Measurements from ENCODE around the gene ASXL1. TPM values are rescaled to one million over a fixed set of nuclear protein-coding genes. Genes with fewer than 3 reads are reported as not detected.

Gene ASXL1
- total and polyA plus RNA-seq, 10 of the 15 experiments (the other 5 are each of a cell fraction or from before 2014, with no cell fraction given), result 11.0 to 87.6 (median 56.8) TPM

DNA sequence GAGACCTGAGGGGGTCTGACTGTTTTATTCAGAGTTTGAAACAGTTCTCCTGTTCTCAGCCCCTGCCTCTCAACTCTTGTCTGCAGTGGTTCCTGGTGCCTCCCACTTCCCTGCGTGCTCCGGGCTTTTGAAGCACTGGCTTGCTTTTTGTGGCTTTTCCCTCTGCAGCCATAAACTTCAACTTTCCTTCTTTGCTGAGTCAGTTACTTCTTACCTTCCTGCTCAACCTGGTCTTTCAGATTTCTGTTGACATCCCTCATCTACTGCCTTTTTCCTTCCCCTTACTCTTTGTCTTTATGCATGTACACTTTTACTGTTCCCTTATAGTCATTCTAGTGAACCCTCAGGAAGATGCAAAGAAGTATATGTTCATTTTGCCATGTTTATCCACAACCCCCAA, 57.4 kb downstream of the ASXL1 start:
- in situ Hi-C loops (cut with MboI) (no loop called here), intact Hi-C loops (cut with micrococcal nuclease; ENCODE audit: unreplicated experiment) (no loop called here)
- Histone ChIP-seq H3K9ac (ENCODE audit: control insufficient read depth, insufficient read depth, low read length) (no peak overlapping the region), H3K4me3 (no peak overlapping the region), H3K4me1 (ENCODE audit: control insufficient read depth, insufficient read depth, low read length) (peaks cover 20% of the 10 kb centered on the region), H3K79me2 (ENCODE audit: control insufficient read depth, insufficient read depth, low read length) (peaks cover 29% of the 10 kb centered on the region), H3K27me3 (replicated peaks in 1 of 2; ENCODE audit: control insufficient read depth in 2 of 2, insufficient read depth in 2 of 2, low read length in 1 of 2) (no peaks in the 10 kb centered on the region), H4K20me1 (ENCODE audit: control insufficient read depth, insufficient read depth) (no peaks in the 10 kb centered on the region), H3K27ac (ENCODE audit: control insufficient read depth, insufficient read depth) (no peak overlapping the region), H2AFZ (ENCODE audit: control insufficient read depth, low read depth, low read length) (no peak overlapping the region), H3K36me3 (ENCODE audit: control insufficient read depth in 2 of 2, insufficient read depth in 2 of 2, low read length in 1 of 2) (no peaks in the 10 kb centered on the region), H3K4me2 (ENCODE audit: control insufficient read depth, insufficient read depth) (no peak overlapping the region), H3K9me3 (replicated peaks; ENCODE audit: control insufficient read depth, insufficient read depth, low read length) (no peaks in the 10 kb centered on the region)
- RAD21 ChIA-PET (ENCODE audit: unreplicated experiment), result interaction anchor here (0.6 kb wide), 1 partner anchor 1727 kb away, joined by 3 read pairs; no protein-coding TSS in a partner anchor
- 71% methylated on average over 2 of the region's 2 CpGs for WGBS (ENCODE audit: insufficient coverage, insufficient replicate concordance, low lambda C conversion rate, missing lambda C conversion rate)
- FAIRE-seq (no peak), ATAC-seq (no peak), DNase-seq (ENCODE audit: low read depth, low spot score) (no peak)
- POLR2A ChIA-PET, result interaction anchor here (1.8 kb wide), 1 partner anchor 52 kb away, joined by 4 read pairs; no protein-coding TSS in a partner anchor
- CTCF ChIA-PET, result no interaction called here
- TF ChIP-seq RB1 (IDR thresholded peaks at IDR 0.05; ENCODE audit: borderline replicate concordance) (no peak), TBL1XR1 (IDR thresholded peaks at IDR 0.05; ENCODE audit: low read depth, low read length) (no peak)
- SMC1A ChIA-PET (ENCODE audit: uncharacterized antibody, unreplicated experiment), result interaction anchor here (0.6 to 1.7 kb wide), 6 partner anchors 12 to 224 kb away, joined by 3 to 4 read pairs (median 3); no protein-coding TSS in a partner anchor
- no TSS peak for BruUV-seq (replicated peaks)

DNA sequence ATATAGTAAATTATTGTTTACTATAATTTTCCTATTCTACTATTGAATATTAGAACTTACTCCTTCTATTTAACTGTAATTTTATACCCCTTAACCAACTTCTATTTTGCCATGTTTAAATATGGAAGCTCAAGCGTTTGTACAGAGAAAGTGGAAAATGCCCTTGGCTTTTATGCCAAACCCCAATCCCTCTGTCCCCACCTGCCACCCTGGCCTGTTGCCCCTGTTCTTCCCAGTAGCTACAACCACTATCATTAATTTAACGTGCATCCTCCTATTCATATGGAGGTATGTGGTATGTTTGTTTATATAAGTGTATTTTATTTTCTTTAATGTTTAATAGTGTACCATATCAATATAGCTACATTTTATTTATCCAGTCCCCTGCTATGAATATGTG, 58.1 kb downstream of the ASXL1 start:
- ChIA-PET SMC1A (ENCODE audit: uncharacterized antibody, unreplicated experiment) (interaction anchor here (0.8 to 2.6 kb wide), 7 partner anchors 11 to 43 kb away, joined by 3 to 10 read pairs (median 3); no protein-coding TSS in a partner anchor), CTCF (interaction anchor here (0.8 to 1.6 kb wide), 2 partner anchors 36 to 65 kb away, joined by 3 read pairs; no protein-coding TSS in a partner anchor), POLR2A (interaction anchor here (1.8 kb wide), 1 partner anchor 53 kb away, joined by 4 read pairs; no protein-coding TSS in a partner anchor), RAD21 (ENCODE audit: unreplicated experiment) (interaction anchor here (1.1 kb wide), 1 partner anchor 60 kb away, joined by 3 read pairs; no protein-coding TSS in a partner anchor)
- ATAC-seq, result no peak
- H4K20me1 ChIP-seq (ENCODE audit: control insufficient read depth, insufficient read depth), result no peaks in the 10 kb centered on the region
- peaks cover 29% of the 10 kb centered on the region for H3K79me2 ChIP-seq (ENCODE audit: control insufficient read depth, insufficient read depth, low read length)
- 50% methylated on average over 2 of the region's 2 CpGs for WGBS (ENCODE audit: insufficient coverage, insufficient replicate concordance, low lambda C conversion rate, missing lambda C conversion rate)
- no peaks in the 10 kb centered on the region for H3K27me3 ChIP-seq (replicated peaks in 1 of 2; ENCODE audit: control insufficient read depth in 2 of 2, insufficient read depth in 2 of 2, low read length in 1 of 2)
- in situ Hi-C loops (cut with MboI) (no loop called here), intact Hi-C loops (cut with micrococcal nuclease; ENCODE audit: unreplicated experiment) (no loop called here)
- no peaks in the 10 kb centered on the region for H3K9me3 ChIP-seq (replicated peaks; ENCODE audit: control insufficient read depth, insufficient read depth, low read length)
- TF ChIP-seq CHD4 (IDR thresholded peaks at IDR 0.05) (no peak), SP1 (IDR thresholded peaks at IDR 0.05; ENCODE audit: low read depth, low read length) (no peak), IKZF1 (conservative IDR thresholded peaks at IDR 0.05) (no peak), MYB (IDR thresholded peaks at IDR 0.05; ENCODE audit: borderline replicate concordance, low read depth, low read length) (no peak), ZNF207 (IDR thresholded peaks at IDR 0.05; ENCODE audit: borderline replicate concordance) (no peak), HDAC2 (IDR thresholded peaks at IDR 0.05) (no peak), POLR2AphosphoS5 (IDR thresholded peaks at IDR 0.05; ENCODE audit: low read length) (no peak), MYC (IDR thresholded peaks at IDR 0.05; ENCODE audit: insufficient read depth, insufficient read length, insufficient replicate concordance, low read length, severe bottlenecking) (no peak), TBL1XR1 (IDR thresholded peaks at IDR 0.05; ENCODE audit: low read depth, low read length) (no peak), KDM1A (IDR thresholded peaks at IDR 0.05; ENCODE audit: borderline replicate concordance) (no peak), RAD21 (IDR thresholded peaks at IDR 0.05; ENCODE audit: insufficient read depth, low read depth, low read length) (no peak), PAX8 (IDR thresholded peaks at IDR 0.05) (no peak), BRCA1 (IDR thresholded peaks at IDR 0.05; ENCODE audit: low read depth, low read length) (no peak), SUPT20H (IDR thresholded peaks at IDR 0.05; ENCODE audit: borderline replicate concordance, control insufficient read depth, low read depth, low read length) (no peak)
- TF ChIP-seq, protein P1, sequence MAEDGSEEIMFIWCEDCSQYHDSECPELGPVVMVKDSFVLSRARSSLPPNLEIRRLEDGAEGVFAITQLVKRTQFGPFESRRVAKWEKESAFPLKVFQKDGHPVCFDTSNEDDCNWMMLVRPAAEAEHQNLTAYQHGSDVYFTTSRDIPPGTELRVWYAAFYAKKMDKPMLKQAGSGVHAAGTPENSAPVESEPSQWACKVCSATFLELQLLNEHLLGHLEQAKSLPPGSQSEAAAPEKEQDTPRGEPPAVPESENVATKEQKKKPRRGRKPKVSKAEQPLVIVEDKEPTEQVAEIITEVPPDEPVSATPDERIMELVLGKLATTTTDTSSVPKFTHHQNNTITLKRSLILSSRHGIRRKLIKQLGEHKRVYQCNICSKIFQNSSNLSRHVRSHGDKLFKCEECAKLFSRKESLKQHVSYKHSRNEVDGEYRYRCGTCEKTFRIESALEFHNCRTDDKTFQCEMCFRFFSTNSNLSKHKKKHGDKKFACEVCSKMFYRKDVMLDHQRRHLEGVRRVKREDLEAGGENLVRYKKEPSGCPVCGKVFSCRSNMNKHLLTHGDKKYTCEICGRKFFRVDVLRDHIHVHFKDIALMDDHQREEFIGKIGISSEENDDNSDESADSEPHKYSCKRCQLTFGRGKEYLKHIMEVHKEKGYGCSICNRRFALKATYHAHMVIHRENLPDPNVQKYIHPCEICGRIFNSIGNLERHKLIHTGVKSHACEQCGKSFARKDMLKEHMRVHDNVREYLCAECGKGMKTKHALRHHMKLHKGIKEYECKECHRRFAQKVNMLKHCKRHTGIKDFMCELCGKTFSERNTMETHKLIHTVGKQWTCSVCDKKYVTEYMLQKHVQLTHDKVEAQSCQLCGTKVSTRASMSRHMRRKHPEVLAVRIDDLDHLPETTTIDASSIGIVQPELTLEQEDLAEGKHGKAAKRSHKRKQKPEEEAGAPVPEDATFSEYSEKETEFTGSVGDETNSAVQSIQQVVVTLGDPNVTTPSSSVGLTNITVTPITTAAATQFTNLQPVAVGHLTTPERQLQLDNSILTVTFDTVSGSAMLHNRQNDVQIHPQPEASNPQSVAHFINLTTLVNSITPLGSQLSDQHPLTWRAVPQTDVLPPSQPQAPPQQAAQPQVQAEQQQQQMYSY (CRISPR knock-in tag; IDR thresholded peaks at IDR 0.05), result no peak
- BruUV-seq (replicated peaks), result no TSS peak
- H2AFZ ChIP-seq (ENCODE audit: control insufficient read depth, low read depth, low read length), result no peak overlapping the region
- no peak overlapping the region for H3K27ac ChIP-seq (ENCODE audit: control insufficient read depth, insufficient read depth)
- no peak overlapping the region for H3K4me2 ChIP-seq (ENCODE audit: control insufficient read depth, insufficient read depth)
- no peaks in the 10 kb centered on the region for H3K36me3 ChIP-seq (ENCODE audit: control insufficient read depth in 2 of 2, insufficient read depth in 2 of 2, low read length in 1 of 2)
- no peak for DNase-seq (ENCODE audit: low read depth, low spot score)
- H3K4me1 ChIP-seq (ENCODE audit: control insufficient read depth, insufficient read depth, low read length), result peaks cover 20% of the 10 kb centered on the region
- no peak overlapping the region for H3K4me3 ChIP-seq
- no peak overlapping the region for H3K9ac ChIP-seq (ENCODE audit: control insufficient read depth, insufficient read depth, low read length)
- FAIRE-seq, result no peak
